ENCODE results near the gene ARFGAP3.

Gene ARFGAP3

GRCh38 chr22:42816336-42816735 lies 40.7 kb downstream of the ARFGAP3 start:
- no peak for DNase-seq

GRCh38 chr22:42814616-42815015 lies 42.5 kb downstream of the ARFGAP3 start:
- no peak for DNase-seq

- DNase-seq = no peak
Measured at GRCh38 chr22:42814215-42814614, 42.9 kb downstream of the ARFGAP3 start.

GRCh38 chr22:42813501-42813900 lies 43.6 kb downstream of the ARFGAP3 start:
- no peak for DNase-seq

GRCh38 chr22:42811459-42811858 lies 45.6 kb downstream of the ARFGAP3 start:
- no peak for DNase-seq

- DNase-seq = no peak
Measured at GRCh38 chr22:42808521-42808920, 48.6 kb downstream of the ARFGAP3 start.

GRCh38 chr22:42807185-42807584 lies 49.9 kb downstream of the ARFGAP3 start:
- DNase-seq = no peak

GRCh38 chr22:42805998-42806830 lies 50.9 kb downstream of the ARFGAP3 start:
- no peak for DNase-seq

- no peak for DNase-seq
Measured at GRCh38 chr22:42805016-42805997, 51.8 kb downstream of the ARFGAP3 start.

- DNase-seq = no peak
Measured at GRCh38 chr22:42803389-42803788, 53.7 kb downstream of the ARFGAP3 start.

- no peak for DNase-seq
Measured at GRCh38 chr22:42801252-42802080, 55.6 kb downstream of the ARFGAP3 start.

- no peak for DNase-seq
Measured at GRCh38 chr22:42800451-42801251, 56.4 kb downstream of the ARFGAP3 start.

- DNase-seq = no peak
Measured at GRCh38 chr22:42799461-42800405, 57.3 kb downstream of the ARFGAP3 start.

- no peak for DNase-seq
Measured at GRCh38 chr22:42799061-42799460, 58.0 kb downstream of the ARFGAP3 start.

- no peak for DNase-seq
Measured at GRCh38 chr22:42797011-42797410, 60.1 kb downstream of the ARFGAP3 start.

GRCh38 chr22:42796081-42796480 lies 61.0 kb downstream of the ARFGAP3 start:
- DNase-seq = no peak

GRCh38 chr22:42794551-42795510 lies 62.2 kb downstream of the ARFGAP3 start:
- DNase-seq = no peak

- no peak for DNase-seq
Measured at GRCh38 chr22:42793848-42794405, 63.1 kb downstream of the ARFGAP3 start.
